Neuron (in vitro differentiated cells): ENCODE measurements around the gene OXLD1.

ENCODE experiments used
- H2AFZ ChIP-seq: one replicate; pipeline ENCODE4 v1.6.1; 2013; ENCODE audit warnings: low read depth, mild to moderate bottlenecking, inconsistent platforms, low read length, moderate library complexity
- H3K27me3 ChIP-seq: one replicate; pipeline ENCODE4 v1.6.1; 2013; ENCODE audit warnings: low read length; ENCODE audit not compliant: insufficient read depth
- H3K36me3 ChIP-seq: one replicate; pipeline ENCODE4 v1.6.1; 2013; ENCODE audit warnings: low read length; ENCODE audit not compliant: insufficient read depth
- H3K4me1 ChIP-seq: one replicate; pipeline ENCODE4 v1.6.1; 2013; ENCODE audit warnings: low read length; ENCODE audit not compliant: insufficient read depth
- H3K4me3 ChIP-seq: 2 replicates; pipeline ENCODE4 v1.5.1; 2013; ENCODE audit warnings: mild to moderate bottlenecking, low read length, moderate library complexity
- H3K9me3 ChIP-seq: one replicate; pipeline ENCODE4 v1.6.1; 2013; ENCODE audit warnings: low read length

OXLD1 gene

DNA sequence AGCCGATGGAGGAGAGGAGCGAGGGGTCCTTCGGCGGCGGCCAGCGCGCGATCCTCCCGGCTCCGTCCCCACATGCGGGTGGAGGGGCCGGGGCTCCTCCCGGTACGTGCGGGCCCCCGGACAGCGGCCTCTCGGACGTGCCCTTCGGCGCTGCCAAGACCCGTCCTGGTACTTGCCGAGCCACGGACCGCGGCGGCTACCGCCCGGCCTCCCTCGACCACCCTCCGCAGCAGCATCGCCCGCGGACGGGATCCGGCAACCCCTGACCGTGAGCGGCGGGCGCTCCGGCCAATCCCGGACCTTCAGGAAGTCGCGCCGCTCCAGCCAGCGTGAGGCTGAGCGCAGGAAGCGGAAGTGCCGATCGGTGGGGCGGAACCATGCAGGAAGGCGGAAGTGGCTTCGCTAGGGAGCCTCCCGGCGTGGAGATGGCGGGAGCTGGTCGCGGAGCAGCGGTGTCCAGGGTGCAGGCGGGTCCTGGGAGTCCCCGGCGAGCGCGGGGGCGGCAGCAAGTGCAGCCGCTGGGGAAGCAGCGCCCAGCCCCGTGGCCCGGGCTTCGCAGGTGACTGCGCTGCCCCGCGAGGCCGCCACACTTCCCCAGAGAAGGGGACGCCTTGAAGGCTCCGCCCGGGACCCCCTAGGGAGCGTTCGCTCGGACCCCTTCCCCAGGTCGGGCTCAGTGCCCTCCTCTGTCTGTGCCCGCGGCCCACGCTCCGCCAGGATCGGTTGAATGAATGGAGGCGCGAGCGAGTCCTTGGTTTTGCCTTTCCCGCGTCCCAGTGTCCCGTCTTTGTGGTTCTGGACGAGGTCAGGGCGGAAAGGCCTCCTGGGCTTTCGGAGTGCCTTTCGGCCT is at the start of gene OXLD1, which contains the start of gene CCDC137:
Gene OXLD1 (minus strand): TSS at position 264 of the 850 bp plus-strand sequence. CDS start 28 bp downstream, at position 236.
Gene CCDC137 (plus strand): TSS at position 396 of the 850 bp plus-strand sequence. CDS start 30 bp downstream, at position 426.
- no peaks in the 10 kb centered on the region for H3K27me3 ChIP-seq
- peaks cover 37% of the 10 kb centered on the region for H3K36me3 ChIP-seq
- H3K4me1 ChIP-seq: peaks cover 16% of the 10 kb centered on the region
- peak within 1 kb of the TSS; percentile 13 for H2AFZ ChIP-seq
- peak within 1 kb of the TSS; percentile 92 for H3K4me3 ChIP-seq
- no peaks in the 10 kb centered on the region for H3K9me3 ChIP-seq

DNA sequence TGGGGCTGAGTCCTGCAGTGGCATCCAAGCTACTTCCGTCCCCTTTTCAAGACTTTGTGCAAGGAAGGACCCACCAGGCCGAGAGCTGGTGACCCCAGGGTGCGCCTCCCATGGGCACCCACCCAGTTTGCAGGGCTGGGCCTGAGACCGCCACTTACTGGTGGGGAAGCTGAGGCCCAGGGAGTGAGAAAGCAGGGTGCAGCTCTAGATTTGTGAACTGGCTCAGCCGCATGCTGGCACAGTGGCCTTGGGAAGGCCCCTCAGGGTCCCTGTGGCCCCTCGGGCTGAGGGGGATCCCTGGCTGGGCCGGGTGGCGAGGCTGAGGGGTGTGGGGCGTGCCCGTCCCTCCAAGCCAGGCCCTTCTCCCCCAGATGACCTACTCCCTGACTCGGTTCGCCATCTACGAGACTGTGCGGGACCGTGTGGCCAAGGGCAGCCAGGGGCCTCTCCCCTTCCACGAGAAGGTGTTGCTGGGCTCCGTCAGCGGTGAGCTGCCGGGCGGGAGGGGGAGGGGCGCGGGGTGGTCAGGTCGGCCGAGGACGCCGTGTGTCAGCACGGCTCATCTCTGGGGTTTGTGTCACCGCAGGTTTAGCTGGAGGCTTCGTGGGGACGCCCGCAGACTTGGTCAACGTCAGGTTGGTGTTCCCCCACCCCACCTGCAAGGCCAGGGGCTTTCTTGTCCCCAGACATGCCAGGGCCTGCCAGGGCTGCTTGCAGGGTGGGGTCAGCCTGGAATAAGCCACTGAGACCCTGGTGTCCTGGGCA is 48.9 kb upstream of the OXLD1 start:
- no peaks in the 10 kb centered on the region for H3K9me3 ChIP-seq
- H3K27me3 ChIP-seq: no peaks in the 10 kb centered on the region
- no peak overlapping the region for H2AFZ ChIP-seq
- peaks cover 31% of the 10 kb centered on the region for H3K4me1 ChIP-seq
- H3K36me3 ChIP-seq: peaks cover 14% of the 10 kb centered on the region
- no peak overlapping the region for H3K4me3 ChIP-seq

DNA sequence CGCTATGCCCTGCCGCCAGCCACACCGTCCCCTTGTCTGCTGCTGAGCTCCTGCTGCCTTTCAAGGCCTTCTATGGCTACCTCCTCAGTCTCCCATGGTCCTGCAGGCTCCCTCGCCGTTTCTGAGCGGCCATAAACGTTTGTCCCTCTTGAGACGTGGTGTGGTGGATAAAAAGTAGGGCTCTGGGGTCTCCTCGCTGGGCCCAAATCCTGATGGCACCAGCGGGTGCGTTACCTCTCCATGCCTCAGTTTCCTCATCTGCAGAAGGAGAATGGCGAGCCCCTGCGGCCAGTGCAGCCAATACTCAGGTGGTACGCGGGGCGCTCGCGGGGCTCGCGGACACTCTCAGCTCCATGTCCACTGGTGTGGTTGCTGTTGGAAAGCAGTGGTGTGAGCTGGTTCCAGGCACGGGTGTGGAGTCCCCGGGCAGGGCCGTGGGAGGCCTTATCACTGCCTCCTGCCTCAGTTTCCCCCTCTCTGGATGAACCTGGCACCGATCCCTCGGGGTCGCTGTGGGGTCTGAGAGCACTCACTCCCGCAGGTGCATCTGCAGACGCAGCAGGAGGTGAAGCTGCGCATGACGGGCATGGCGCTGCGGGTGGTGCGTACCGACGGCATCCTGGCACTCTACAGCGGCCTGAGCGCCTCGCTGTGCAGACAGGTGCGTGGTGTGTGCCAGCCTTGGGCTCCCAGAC is 48.2 kb upstream of the OXLD1 start:
- peaks cover 12% of the 10 kb centered on the region for H3K36me3 ChIP-seq
- no peak overlapping the region for H3K4me3 ChIP-seq
- no peak overlapping the region for H2AFZ ChIP-seq
- H3K27me3 ChIP-seq: no peaks in the 10 kb centered on the region
- H3K4me1 ChIP-seq: peaks cover 31% of the 10 kb centered on the region
- no peaks in the 10 kb centered on the region for H3K9me3 ChIP-seq

DNA sequence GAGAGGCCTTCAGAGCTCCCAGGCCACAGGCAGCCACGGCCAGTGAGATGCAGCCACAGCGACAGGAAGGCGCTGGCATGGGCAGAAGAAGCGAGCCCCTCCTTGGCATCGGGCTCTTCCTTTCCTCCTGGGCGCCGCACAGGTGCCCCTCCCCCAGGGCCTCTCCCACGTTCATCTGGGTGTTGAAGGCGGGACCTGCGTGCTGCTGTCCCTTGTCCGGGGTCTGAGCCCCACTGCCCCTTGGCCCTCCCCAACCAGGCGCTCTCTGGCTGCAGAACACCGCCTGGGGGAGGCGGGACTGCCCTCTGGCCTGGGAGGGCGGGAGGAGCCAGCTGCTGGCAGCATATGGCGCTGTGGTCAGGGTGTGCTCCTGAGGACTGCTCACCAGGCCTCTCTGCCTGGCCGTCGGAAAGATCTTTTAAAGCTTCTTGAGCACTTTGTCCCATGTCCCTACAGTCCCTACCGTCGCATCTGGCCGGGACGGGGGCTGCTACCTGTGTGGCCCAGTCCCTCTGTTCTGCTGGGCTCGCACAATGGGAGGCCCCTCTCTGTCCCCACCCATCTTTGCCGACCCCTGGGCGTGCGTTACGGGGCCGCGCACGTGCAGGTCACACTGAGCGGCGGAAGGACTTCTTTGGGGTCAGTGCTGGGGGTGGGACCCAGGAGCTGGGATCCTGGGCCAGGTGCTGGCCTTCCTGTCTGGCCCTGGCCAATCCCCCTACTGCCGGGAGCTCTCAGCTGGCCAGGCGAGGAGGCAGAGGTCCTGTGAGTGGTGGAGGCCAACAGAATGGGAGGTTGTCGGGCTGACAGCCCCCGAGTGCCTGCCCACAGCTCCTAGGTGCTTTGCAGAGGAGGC is 47.4 kb upstream of the OXLD1 start:
- H3K4me1 ChIP-seq: peaks cover 31% of the 10 kb centered on the region
- H3K9me3 ChIP-seq: no peaks in the 10 kb centered on the region
- H2AFZ ChIP-seq: no peak overlapping the region
- no peaks in the 10 kb centered on the region for H3K27me3 ChIP-seq
- H3K36me3 ChIP-seq: peaks cover 14% of the 10 kb centered on the region
- peak overlapping the region; percentile 63 for H3K4me3 ChIP-seq

DNA sequence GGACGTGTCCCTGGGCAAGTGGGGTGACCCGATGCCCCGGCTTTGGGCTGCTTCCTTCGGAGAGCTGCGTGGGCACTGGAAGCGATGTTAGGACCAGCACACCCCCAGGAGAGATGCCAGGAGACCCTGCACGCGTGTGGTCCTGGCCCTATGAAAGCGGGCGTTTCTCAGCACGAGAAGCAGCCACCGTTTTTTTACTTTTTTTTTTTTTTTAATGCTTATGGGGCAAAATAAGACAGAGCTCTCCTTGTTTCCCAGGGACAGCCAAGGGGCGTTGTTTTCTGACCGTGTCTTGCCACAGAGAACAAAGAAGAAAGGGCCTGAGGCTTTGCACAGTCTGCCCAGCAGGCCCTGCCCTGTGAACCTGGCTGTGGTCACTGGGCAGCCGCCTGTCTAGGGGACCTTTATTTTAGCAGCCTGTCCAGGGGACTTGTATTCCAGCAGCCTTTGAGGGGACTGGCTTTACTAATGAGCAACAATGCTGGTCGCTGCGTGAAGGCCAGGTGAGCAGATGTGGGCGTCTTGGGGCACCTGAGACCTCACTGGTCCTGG is 46.7 kb upstream of the OXLD1 start:
- Histone ChIP-seq H3K9me3 (no peaks in the 10 kb centered on the region), H3K36me3 (peaks cover 13% of the 10 kb centered on the region), H2AFZ (peak overlapping the region; percentile 24), H3K4me3 (peak overlapping the region; percentile 63), H3K27me3 (no peaks in the 10 kb centered on the region), H3K4me1 (peaks cover 31% of the 10 kb centered on the region)

DNA sequence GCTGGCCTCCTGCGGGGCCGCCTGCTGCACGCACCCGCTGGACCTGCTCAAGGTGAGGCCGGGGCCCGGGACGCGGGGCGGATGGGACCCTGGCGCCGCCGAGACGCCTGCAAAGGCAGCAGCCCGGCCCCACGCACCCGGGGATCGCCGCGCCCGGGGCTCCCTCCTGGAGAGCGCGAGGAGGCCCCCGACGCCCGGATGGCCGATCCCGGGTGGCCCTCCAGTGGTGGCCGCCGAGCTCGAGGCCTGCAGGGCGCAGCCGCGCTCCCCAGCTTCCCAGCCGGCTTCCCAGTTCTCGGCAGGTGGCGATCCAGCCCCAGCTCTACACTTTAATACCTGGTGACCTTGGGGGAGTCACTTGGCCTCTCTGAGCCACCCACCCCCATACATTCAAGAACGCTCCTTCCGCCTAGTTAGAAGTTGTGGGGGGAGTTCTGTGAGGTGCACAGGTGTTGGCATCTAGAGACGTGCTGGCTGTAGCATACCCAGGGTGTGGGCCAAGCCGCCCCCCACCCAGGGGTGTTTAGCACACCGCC is 46.1 kb upstream of the OXLD1 start:
- Histone ChIP-seq H3K4me3 (peak overlapping the region; percentile 63), H3K4me1 (peaks cover 31% of the 10 kb centered on the region), H3K36me3 (peaks cover 12% of the 10 kb centered on the region), H3K27me3 (no peaks in the 10 kb centered on the region), H2AFZ (peak overlapping the region; percentile 24), H3K9me3 (no peaks in the 10 kb centered on the region)

DNA sequence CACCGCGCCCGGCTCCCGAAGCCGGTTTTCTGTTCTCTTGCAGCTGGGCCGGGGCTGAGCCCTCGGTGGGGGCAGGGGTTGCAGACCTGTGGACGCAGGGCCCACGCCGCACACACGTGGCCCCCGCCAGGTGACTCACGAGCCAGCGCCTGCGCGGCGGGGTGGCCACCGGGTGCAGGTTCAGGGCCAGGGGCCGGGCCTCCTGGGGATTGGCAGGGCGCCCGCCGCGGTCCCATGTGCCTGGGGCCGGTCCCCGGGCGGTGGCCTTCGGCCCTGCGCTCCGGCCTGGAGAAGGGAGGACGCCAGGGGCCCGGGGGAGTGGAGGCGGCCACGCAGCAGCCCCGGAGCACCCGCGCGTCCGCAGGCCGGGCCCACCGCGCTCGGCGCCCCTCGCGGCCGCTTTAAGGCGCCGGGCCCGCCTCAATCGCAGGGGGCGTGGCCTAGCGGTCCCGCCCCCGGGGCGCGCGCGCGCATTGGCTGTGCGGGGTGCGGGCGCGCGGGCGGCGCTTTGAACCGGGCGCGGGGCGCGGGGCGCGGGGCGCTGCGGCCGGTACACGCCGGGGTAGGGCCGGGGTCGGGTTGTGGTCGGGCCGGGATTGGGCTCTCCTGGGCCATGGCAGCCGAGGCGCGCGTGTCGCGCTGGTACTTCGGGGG is 45.5 kb upstream of the OXLD1 start, which contains the start of gene SLC25A10:
Gene SLC25A10 (plus strand): TSS at position 471 of the 654 bp plus-strand sequence. CDS start 143 bp downstream, at position 614.
- H3K27me3 ChIP-seq: no peaks in the 10 kb centered on the region

DNA sequence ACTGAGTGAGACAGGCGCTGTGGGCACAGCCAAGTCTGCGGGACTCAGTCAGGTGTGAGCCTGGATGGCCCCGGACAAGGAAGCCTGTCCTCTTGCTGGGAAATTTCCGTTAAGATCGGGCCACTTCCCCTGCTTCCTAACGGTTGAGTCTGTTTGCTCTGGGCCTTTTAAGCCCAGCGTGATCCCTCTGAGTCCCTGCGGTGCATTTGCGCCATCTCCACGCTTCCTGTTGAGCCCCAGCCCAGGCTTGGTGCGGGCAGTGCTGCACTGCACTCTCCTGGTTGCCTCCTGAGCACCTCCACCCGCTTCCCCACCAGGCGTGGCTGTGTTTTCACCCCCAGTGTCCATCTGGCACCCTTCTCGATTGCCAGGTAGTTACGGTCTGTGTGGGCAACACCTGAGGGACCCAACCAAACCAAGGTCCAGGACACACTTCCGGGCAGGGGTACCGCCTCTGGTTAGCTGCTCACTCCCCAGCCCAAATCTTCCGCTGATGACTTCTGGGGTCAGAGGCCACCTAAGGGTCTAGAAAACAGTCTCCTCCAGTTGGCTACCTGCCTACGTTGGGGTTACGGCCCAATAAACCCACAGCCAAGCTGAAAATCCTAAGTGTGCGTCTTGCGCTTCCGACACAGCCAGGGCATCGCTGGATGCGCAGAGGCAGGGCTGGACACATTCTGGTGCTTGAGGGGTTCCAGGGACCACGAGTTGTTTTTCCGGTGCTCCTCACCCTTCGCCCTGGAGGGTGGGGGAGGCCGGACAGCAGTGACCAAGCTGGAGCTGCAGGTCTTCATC is 44.3 kb upstream of the OXLD1 start:
- Histone ChIP-seq H3K4me1 (peaks cover 31% of the 10 kb centered on the region), H3K36me3 (peaks cover 28% of the 10 kb centered on the region), H3K4me3 (no peak overlapping the region), H3K9me3 (no peaks in the 10 kb centered on the region), H2AFZ (no peak overlapping the region), H3K27me3 (no peaks in the 10 kb centered on the region)

More for the DNA sequence above, 45.5 kb upstream of the OXLD1 start, which contains the start of gene SLC25A10:
- H3K4me1 ChIP-seq: peaks cover 31% of the 10 kb centered on the region
- peak within 1 kb of the TSS; percentile 58 for H2AFZ ChIP-seq
- peak within 1 kb of the TSS; percentile 63 for H3K4me3 ChIP-seq
- H3K9me3 ChIP-seq: no peaks in the 10 kb centered on the region
- peaks cover 17% of the 10 kb centered on the region for H3K36me3 ChIP-seq

DNA sequence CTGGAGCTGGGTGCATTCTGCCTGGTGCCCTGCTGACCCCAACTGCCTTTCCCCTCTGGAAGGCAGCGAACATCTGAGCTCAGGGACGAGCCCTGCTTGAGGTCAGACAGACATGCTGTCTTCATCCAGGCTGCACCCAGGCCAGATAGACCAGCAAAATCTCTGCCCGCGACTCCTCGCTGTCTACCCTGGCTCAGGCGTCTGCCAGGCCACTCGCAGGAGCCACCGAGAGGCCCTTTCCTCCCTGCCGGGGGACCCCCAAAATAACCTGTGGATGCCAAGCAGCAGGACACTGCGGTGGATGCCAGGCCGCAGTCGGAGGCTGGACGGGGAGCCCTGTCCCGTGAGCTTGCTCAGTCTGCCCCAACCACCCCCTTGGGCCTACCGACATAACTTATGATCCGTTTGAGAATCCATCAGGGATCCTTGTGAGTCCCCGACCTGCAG is 42.4 kb upstream of the OXLD1 start:
- Histone ChIP-seq H3K4me3 (no peak overlapping the region), H3K27me3 (no peaks in the 10 kb centered on the region), H3K36me3 (peaks cover 34% of the 10 kb centered on the region), H2AFZ (no peak overlapping the region), H3K4me1 (peaks cover 30% of the 10 kb centered on the region), H3K9me3 (no peaks in the 10 kb centered on the region)

DNA sequence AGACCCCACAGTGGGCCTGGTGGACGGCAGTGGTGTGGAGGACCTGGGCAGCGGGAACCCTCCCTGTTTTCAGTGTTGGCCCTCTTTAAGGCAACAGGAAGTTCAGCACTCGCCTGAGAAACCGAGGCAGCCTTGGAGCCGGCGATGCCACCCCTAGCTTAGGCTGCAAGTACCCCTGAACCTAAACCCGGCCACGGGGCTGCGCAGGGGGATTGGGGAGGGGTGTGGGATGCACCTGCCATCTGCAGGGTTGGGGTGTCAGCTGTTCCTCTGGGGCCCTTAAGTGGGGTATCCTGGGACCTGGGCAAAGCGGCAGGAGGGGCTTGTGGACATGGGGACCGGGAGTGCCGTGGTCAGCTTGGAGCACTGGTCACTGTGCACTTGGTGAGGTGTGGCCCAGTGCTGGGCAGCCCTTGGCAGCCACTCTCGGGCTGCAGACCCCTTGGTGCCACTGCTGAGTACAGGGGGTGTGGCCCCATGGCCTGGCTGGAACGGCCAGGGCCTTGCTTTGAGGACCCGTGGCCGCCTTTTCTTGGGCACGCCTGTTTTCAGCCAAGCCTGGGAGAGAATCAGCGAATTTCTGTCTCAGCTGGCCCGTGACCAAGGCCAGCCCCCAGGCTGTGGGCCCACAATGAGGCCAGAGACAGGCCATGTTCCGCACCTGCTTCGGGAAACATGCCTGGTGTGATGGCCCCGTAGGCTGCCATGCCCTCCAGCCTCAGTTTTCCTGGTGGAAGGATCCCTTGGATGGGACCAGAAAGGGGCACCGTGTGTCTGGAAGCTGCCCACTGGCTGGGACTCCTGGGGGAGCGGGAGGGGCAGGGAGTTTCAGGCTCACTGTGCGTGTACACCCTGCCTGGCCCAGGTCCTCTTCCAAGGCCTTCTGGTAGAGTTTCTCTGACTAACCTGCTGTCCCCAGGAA is 41.6 kb upstream of the OXLD1 start:
- H2AFZ ChIP-seq: no peak overlapping the region
- no peak overlapping the region for H3K4me3 ChIP-seq
- no peaks in the 10 kb centered on the region for H3K27me3 ChIP-seq
- no peaks in the 10 kb centered on the region for H3K9me3 ChIP-seq
- H3K4me1 ChIP-seq: peaks cover 24% of the 10 kb centered on the region
- H3K36me3 ChIP-seq: peaks cover 34% of the 10 kb centered on the region
